Panc1 (cell line): ENCODE results near the gene ASH1L. TPM values are rescaled to one million over a fixed set of nuclear protein-coding genes. Genes with fewer than 3 reads are reported as not detected.

ENCODE experiments used
- ATAC-seq: fragments of 200-7000 bp; cut with Tn5 transposase; 2 replicates; pipeline ENCODE4 v1.9.1; 2020; ENCODE audit warnings: mild to moderate bottlenecking, moderate library complexity
- BruUV-seq: library from RNA; stranded (reverse); fragments of 400-500 nt; replicated peaks from 2 replicates; lab custom pipeline; 2021; lab: Mats Ljungman, UMichigan
- CTCF ChIA-PET: fragments of 300-600 bp; sonication (Branson Sonifier 250); formaldehyde crosslinking; loops from one replicate; lab custom pipeline; 2022; ENCODE audit warnings: antibody characterized with exemption; lab: Charles Lee
- POLR2A ChIA-PET: fragments of 300-600 bp; sonication (Branson Sonifier 250); formaldehyde crosslinking; loops from one replicate; lab custom pipeline; 2022; ENCODE audit warnings: antibody characterized with exemption; lab: Charles Lee
- DNase-seq: peaks from one replicate; pipeline ENCODE4 v3.0.0-alpha.2; 2010; ENCODE audit warnings: low read depth, low spot score
- H3K27ac ChIP-seq: 2 replicates; pipeline ENCODE4 v1.5.1; 2011; ENCODE audit warnings: mild to moderate bottlenecking, low read length, inconsistent platforms
- H3K27me3 ChIP-seq: fragments of 200-500 bp; sonication (Bioruptor generic); 2 replicates; pipeline ENCODE4 v1.6.0; 2014; ENCODE audit warnings: low read length, inconsistent platforms; ENCODE audit not compliant: control insufficient read depth, insufficient read depth
- H3K36me3 ChIP-seq: fragments of 200-500 bp; sonication (Bioruptor generic); 2 replicates; pipeline ENCODE4 v1.5.1; 2014; ENCODE audit warnings: inconsistent platforms, mild to moderate bottlenecking, low read length, moderate library complexity; ENCODE audit not compliant: control insufficient read depth, insufficient read depth
- H3K4me1 ChIP-seq: 2 replicates; pipeline ENCODE4 v1.5.1; 2011; ENCODE audit warnings: inconsistent platforms, mild to moderate bottlenecking, low read length, moderate library complexity; ENCODE audit not compliant: control insufficient read depth, insufficient read depth
- H3K4me3 ChIP-seq, 2 experiments: 2 replicates each; pipeline ENCODE4 v1.5.1; 2011 to 2012; ENCODE audit warnings: low read depth in 2 of 2, low read length in 2 of 2, mild to moderate bottlenecking in 2 of 2, inconsistent platforms in 1 of 2, moderate library complexity in 1 of 2
- H3K9me3 ChIP-seq: fragments of 200-500 bp; sonication (Bioruptor generic); 2 replicates; pipeline ENCODE4 v1.5.1; 2014; ENCODE audit warnings: low read depth, mild to moderate bottlenecking, inconsistent platforms, low read length, moderate library complexity; ENCODE audit not compliant: control insufficient read depth, insufficient read depth
- CTCF ChIP-seq: fragments of 450-650 bp; IDR thresholded peaks from 2 replicates; pipeline ENCODE4 v1.5.1; 2017; ENCODE audit warnings: mild to moderate bottlenecking
- POLR2AphosphoS5 ChIP-seq: IDR thresholded peaks from 2 replicates; pipeline ENCODE4 v1.6.1; 2012; ENCODE audit warnings: mild to moderate bottlenecking, low read depth, low read length, moderate library complexity
- REST ChIP-seq, 2 experiments: IDR thresholded peaks; 2 replicates each; pipeline ENCODE4 v1.6.1; 2011 to 2012; ENCODE audit warnings: low read depth in 2 of 2, control low read depth in 1 of 2, low read length in 1 of 2, mild to moderate bottlenecking in 1 of 2, moderate library complexity in 1 of 2; ENCODE audit not compliant: insufficient read depth in 1 of 2
- SIN3A ChIP-seq: IDR thresholded peaks from 2 replicates; pipeline ENCODE4 v1.6.1; 2012; ENCODE audit warnings: low read depth, mild to moderate bottlenecking, low read length, moderate library complexity, borderline replicate concordance; ENCODE audit not compliant: insufficient read depth
- TCF7L2 ChIP-seq: IDR thresholded peaks from 2 replicates; pipeline ENCODE4 v1.6.1; 2011; ENCODE audit warnings: mild to moderate bottlenecking, low read depth, low read length, inconsistent platforms
- in situ Hi-C: cut with HindIII; loops from 2 replicates; pipeline ENCODE4 v1.10.0; 2016; ENCODE audit warnings: low sequenced_read_pairs, low pct_unique_long_range_greater_than_20kb
- intact Hi-C: fragments of 100-400 bp; cut with micrococcal nuclease; formaldehyde crosslinking; loops from one replicate; pipeline ENCODE4 v1.10.0; 2022; ENCODE audit not compliant: unreplicated experiment
- total RNA-seq: library from RNA; stranded (reverse); gene quantifications from one replicate; pipeline ENCODE4 v1.2.1, GENCODE V29; 2021; ENCODE audit not compliant: unreplicated experiment

ASH1L gene
- total RNA-seq, 1 experiment from 2014 or later = 40.9 TPM

GRCh38 chr1:155485222-155485621 lies 77.4 kb downstream of the ASH1L start:
- H3K9me3 ChIP-seq = no peaks in the 10 kb centered on the region
- in situ Hi-C loops (no loop called here), intact Hi-C loops (no loop called here)
- TF ChIP-seq REST (IDR thresholded peaks at IDR 0.05; ENCODE audit: insufficient read depth in 1 of 2, low read depth in 2 of 2, low read length in 1 of 2) (no peak), TCF7L2 (no peak), POLR2AphosphoS5 (no peak), CTCF (no peak), SIN3A (no peak)
- peaks cover 10% of the 10 kb centered on the region for H3K36me3 ChIP-seq
- ChIA-PET POLR2A (interaction anchor here (0.6 kb wide), 1 partner anchor 102 kb away, joined by 4 read pairs; no protein-coding TSS in a partner anchor), CTCF (no interaction called here)
- H3K4me3 ChIP-seq = no peak overlapping the region
- BruUV-seq = no TSS peak
- no peaks in the 10 kb centered on the region for H3K27me3 ChIP-seq
- no peak for DNase-seq
- ATAC-seq = no peak
- H3K27ac ChIP-seq = no peak overlapping the region
- no peaks in the 10 kb centered on the region for H3K4me1 ChIP-seq

- Histone ChIP-seq H3K27me3 (no peaks in the 10 kb centered on the region), H3K9me3 (no peaks in the 10 kb centered on the region), H3K36me3 (peaks cover 15% of the 10 kb centered on the region), H3K4me1 (no peaks in the 10 kb centered on the region), H3K27ac (no peak overlapping the region), H3K4me3 (no peak overlapping the region)
- intact Hi-C loops (no loop called here), in situ Hi-C loops (no loop called here)
- no peak for TF ChIP-seq CTCF
- no peak for TF ChIP-seq REST (IDR thresholded peaks at IDR 0.05; ENCODE audit: insufficient read depth in 1 of 2, low read depth in 2 of 2, low read length in 1 of 2)
- TF ChIP-seq TCF7L2 = no peak
- no peak for TF ChIP-seq SIN3A
- no peak for TF ChIP-seq POLR2AphosphoS5
- ChIA-PET POLR2A (no interaction called here), CTCF (no interaction called here)
- no peak for ATAC-seq
- no peak for DNase-seq
- BruUV-seq = no TSS peak
Measured at GRCh38 chr1:155481741-155482241, 80.8 kb downstream of the ASH1L start.
